GM19467 (cell line): ENCODE data around the gene ERN2.
A peak's percentile ranks its signal among the peaks of the same experiment; 100 is the strongest.

Experiments
- ATAC-seq: cut with Tn5 transposase; IDR thresholded peaks from one replicate; pipeline ENCODE4 v1.9.1; 2021; ENCODE audit warnings: mild to moderate bottlenecking, moderate library complexity; ENCODE audit not compliant: unreplicated experiment

The ERN2 gene

GRCh38 chr16:23640931-23641765 is 71.9 kb downstream of the ERN2 start, which contains the start of the genes DCTN5 and PALB2:
TSS of gene DCTN5 (plus strand) at chr16:23641466. CDS start at chr16:23641543, 77 bp downstream.
TSS of gene PALB2 (minus strand) at chr16:23641310. CDS start at chr16:23641157, 153 bp downstream.
- ATAC-seq: peak; percentile 95

- no peak for ATAC-seq
Observed at GRCh38 chr16:23640615-23640930, 72.4 kb downstream of the ERN2 start.
